GM13977 (cell line): ENCODE measurements around the gene RIMBP2.
"Not testable (repeated sequence)": the region's sequence is repeated elsewhere in the genome, so short reads cannot be mapped to it uniquely, and the experiment has no call there.

Source experiments
- DNase-seq: peaks from one replicate; pipeline ENCODE4 v3.0.0; 2012; ENCODE audit warnings: low spot score
- in situ Hi-C: fragments of 300-500 bp; cut with MboI; formaldehyde crosslinking; loops from one replicate; pipeline ENCODE4 v1.12.0; 2022; ENCODE audit warnings: low sequenced_read_pairs, low pct_unique_long_range_greater_than_20kb, mixed read lengths, inconsistent platforms; ENCODE audit not compliant: unreplicated experiment
- TF ChIP-seq, protein P1 (sequence below): IDR thresholded peaks from 2 replicates; pipeline ENCODE4 v1.5.1; 2012; ENCODE audit warnings: mild to moderate bottlenecking, control low read depth; ENCODE audit not compliant: insufficient read depth; ENCODE audit errors: extremely low read depth, missing control alignments

The RIMBP2 gene

DNA sequence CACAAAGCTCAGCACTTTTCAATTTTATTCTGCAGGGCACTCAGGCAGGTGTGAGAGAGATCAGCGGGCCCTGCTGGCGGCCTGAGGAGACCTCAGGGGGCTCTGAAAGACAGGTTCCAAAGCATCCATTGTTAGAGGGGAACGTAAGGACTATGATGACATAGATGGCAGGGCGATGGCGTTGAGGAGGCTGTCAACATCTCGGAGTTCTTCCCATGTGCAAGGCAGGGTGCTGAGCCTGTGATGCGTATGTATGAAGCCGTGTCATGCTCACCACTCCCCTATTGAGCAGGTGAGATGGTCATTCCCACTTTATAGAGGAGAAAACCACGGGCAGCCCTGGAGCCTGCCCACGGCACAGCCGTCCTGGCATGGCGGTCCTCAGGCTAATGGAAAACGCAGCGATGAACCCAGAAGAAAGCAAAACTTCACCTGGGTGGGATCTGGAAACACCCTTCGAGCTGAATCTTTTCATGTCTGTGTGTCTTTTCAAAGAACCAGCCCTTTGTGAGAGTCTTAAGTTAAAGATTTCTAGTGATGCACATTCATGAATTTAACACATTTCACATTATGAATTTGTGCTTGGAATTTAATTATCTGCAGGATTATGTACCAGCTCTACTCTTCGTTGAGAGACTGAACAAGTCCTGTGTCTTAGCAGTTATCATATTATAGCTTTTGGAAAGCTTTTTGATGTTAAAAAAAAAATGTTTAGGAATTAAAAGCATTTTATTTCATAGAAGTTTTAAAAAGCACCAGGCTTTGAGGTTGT, 64.7 kb downstream of the RIMBP2 start:
- TF ChIP-seq, protein P1, sequence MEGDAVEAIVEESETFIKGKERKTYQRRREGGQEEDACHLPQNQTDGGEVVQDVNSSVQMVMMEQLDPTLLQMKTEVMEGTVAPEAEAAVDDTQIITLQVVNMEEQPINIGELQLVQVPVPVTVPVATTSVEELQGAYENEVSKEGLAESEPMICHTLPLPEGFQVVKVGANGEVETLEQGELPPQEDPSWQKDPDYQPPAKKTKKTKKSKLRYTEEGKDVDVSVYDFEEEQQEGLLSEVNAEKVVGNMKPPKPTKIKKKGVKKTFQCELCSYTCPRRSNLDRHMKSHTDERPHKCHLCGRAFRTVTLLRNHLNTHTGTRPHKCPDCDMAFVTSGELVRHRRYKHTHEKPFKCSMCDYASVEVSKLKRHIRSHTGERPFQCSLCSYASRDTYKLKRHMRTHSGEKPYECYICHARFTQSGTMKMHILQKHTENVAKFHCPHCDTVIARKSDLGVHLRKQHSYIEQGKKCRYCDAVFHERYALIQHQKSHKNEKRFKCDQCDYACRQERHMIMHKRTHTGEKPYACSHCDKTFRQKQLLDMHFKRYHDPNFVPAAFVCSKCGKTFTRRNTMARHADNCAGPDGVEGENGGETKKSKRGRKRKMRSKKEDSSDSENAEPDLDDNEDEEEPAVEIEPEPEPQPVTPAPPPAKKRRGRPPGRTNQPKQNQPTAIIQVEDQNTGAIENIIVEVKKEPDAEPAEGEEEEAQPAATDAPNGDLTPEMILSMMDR, result no peak
- DNase-seq, result no peak
- in situ Hi-C loops, result no loop called here

DNA sequence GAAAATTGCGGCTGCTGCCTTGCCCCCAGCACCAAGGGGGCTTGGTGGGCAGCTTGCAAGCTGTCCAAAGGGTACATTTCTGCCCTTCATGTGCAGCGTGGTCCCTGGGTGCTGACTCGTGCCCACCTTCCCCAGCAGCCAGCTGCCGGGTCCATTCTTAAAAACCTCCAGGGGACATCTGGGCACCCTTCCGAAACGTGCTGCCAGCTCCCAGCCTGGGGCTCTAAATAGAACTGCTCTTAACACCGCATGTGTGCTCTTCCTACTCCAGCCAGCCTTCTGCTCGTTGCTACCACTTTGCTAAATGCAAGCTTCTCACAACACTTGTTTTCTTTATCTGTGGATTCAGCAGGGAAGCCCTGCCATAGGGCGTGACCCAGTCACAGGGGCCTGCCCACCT, 66.0 kb downstream of the RIMBP2 start:
- no peak for DNase-seq
- TF ChIP-seq, protein P1, result no peak
- in situ Hi-C loops, result no loop called here

DNA sequence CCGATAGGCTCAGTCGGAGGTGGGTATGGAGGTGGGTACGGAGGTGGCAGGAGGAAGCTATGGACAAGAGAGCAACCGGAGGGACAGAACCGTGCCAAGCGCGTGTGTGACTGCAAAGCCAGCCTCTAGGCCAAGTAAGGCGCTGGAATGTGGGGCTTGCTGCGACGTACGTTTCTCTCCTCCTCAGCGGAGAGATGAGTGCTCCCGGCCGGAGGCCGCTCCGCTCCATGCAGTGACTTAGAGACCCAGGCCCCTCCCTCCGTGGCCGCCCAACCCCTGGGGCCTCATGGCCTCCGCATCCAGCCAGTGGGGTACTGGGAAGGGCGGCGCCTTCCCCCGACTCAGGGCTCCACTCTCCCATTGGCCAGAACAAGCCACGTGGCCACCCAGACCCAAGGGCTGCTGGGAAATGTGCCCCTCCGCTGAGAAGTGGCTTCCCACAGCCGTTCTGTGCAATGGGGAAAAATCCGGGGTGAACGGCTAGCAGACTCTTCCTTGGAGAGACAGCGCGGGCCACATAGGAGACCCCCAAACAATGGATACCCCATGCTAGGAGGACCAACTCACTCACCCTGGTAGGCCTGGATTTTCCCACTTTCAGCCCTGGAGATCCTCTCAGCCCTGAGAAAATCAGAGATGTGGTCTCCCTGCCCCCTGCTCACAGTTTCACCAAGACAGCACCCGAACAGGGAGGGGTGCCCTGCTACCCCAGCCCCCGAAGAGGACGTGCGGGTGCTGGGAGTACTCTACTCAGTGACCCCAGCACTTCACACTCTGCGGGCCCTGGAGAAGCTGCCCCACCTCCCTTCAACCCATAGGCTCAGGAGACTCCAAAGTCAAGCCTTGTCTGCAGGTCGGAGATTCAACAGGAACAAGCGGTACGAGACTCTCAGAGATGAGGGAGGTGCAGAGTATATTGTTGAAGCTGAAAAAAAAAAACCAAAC, 66.7 kb downstream of the RIMBP2 start:
- DNase-seq, result no peak
- TF ChIP-seq, protein P1, result no peak
- in situ Hi-C loops, result no loop called here

DNA sequence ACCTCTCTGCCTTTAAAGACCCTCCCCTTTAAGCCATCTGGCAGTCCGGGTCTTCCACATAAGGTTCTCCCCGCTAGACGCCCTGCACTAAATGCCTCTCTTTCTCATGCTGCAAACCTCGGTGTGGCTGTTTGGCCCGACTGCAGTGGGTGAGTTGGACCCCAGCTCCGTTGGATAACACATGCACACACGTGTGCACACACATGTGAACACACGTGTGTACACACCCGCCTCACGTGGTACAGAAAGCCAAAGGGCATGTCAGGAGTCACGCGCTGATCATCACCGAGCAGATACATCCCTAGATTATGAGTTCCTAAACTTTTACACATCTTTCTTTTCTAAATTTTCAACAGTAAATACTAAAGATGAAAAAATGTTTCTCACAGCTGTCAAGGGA, 68.3 kb downstream of the RIMBP2 start:
- in situ Hi-C loops, result no loop called here
- DNase-seq, result no peak
- TF ChIP-seq, protein P1, result no peak

DNA sequence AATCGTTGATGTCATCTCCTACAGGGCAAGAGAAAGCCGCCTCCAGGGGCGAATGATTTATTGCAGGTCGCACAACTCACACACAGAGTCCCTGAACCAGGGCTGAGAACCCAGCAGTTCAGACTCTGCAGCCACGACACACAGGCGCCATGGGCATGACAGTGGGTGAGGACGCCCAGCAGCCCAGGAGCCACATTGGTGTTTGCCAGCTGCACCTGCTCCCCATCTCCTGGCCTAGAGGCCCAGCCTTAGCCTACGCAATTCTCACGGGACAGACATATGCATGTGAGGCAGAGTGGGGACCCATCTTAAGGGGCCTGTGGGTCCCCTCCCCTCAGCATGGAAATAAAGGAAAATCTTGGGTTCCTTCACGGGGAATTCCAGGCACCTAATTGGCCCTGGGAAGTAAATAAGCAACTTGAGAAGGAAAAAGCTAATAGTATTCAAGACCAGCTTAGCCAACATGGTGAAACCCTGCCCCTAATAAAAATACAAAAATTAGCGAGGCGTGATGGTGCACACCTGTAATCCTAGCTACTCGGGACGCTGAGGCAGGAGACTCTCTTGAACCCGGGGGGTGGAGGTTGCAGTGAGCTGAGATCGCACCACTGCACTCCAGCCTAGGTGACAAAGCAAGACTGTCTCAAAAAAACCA, 69.3 kb downstream of the RIMBP2 start:
- TF ChIP-seq, protein P1, result no peak
- in situ Hi-C loops, result no loop called here
- no peak for DNase-seq

DNA sequence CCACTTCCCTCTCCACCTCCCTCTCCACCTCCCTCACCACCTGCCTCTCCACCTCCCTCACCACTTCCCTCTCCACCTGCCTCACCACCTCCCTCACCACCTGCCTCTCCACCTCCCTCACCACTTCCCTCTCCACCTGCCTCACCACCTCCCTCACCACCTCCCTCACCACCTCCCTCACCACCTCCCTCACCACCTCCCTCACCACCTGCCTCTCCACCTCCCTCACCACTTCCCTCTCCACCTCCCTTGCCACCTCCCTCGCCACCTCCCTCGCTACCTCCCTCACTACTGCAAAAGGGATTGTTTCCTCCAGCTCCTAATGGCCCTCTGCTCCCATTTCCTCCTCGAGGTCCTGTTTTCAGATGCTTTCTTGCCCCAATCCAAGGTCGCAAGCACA, 69.9 kb downstream of the RIMBP2 start:
- not testable (repeated sequence) for DNase-seq

More for the DNA sequence above, 69.9 kb downstream of the RIMBP2 start:
- in situ Hi-C loops, result not testable (repeated sequence)
